Left ventricle myocardium inferior (tissue), 1 donor: Measurements from ENCODE around the gene TTYH3. TPM values are rescaled to one million over a fixed set of nuclear protein-coding genes. Genes with fewer than 3 reads are reported as not detected.

Source experiments
- DNase-seq: peaks from one replicate; pipeline ENCODE4 v3.0.0-alpha.2; 2020
- H3K27ac ChIP-seq: fragments of 200-600 bp; replicated peaks from 2 replicates; pipeline ENCODE4 v1.8.0; 2021
- H3K27me3 ChIP-seq: fragments of 200-600 bp; 2 replicates; pipeline ENCODE4 v1.8.0; 2021; ENCODE audit warnings: low read depth
- H3K36me3 ChIP-seq: fragments of 200-600 bp; 2 replicates; pipeline ENCODE4 v1.8.0; 2021
- H3K4me1 ChIP-seq: fragments of 200-600 bp; 2 replicates; pipeline ENCODE4 v1.8.0; 2021
- H3K4me3 ChIP-seq: fragments of 200-600 bp; 2 replicates; pipeline ENCODE4 v1.8.0; 2021; ENCODE audit warnings: mild to moderate bottlenecking, moderate library complexity
- H3K9me3 ChIP-seq: fragments of 200-600 bp; replicated peaks from 2 replicates; pipeline ENCODE4 v1.8.0; 2021
- intact Hi-C: fragments of 100-400 bp; cut with micrococcal nuclease; formaldehyde crosslinking; loops from one replicate; pipeline ENCODE4 v1.11.0; 2022
- total RNA-seq: library from RNA; stranded (reverse); fragmentation: NEBNext Ultra II Directional; extraction: Animal tissue kit (Norgen Biotek cat#: 25700); gene quantifications from one replicate; pipeline ENCODE4 v1.2.1, GENCODE V29; 2021
- TF ChIP-seq, protein P1 (sequence below): fragments of 200-600 bp; IDR thresholded peaks from 2 replicates; pipeline ENCODE4 v1.8.0; 2021; ENCODE audit warnings: antibody characterized with exemption, mild to moderate bottlenecking, borderline replicate concordance
- donor health status: DM: no; HTN: yes; CAD: no; lungs with severe emphysema.

Gene TTYH3
- total RNA-seq, 1 donor from 2014 or later, result 10.9 TPM

DNA sequence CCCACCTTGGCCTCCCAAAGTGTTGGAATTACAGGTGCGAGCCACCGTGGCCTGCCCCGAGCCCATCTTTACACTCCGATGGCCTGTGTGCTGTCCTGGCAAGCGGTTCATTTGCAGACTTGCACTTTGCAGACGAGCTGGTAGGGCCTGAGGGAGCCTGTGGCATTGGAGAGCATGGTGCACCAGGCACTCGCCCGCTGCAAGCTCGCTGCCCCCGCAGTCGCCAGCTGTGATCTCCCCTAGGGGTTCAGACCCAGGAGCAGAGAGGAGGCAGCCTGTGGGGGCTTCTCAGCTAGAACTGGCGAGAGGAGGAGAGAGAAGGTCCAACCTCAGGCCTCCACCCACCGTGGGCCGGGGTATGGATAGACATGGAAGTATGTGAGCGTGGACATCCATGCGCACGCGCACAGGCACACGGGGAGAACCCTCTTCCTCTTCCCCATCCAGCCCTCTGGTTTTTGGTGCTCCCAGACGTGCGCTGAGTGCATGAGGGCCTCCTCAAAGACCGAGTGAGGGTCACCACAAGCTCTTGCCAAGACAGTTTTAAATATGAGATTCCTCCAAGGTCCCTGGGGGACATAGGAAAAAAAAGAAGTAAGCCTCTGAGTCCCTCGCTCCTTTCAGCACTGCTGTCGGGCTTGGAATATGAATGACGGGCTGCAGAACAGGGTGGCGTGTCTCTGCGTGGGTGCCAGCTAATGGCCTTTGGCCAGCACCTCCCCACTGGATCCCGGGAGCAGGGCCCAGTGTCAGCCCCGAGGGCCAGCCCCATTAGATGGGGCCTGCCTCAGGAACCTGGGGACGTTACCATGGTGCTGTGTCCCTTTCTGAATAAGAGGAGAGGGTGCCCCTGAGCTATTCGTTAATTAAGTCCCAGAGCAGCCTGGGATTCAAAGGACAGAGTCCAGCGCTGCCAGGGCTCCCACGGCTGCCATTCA is 15.1 kb upstream of the TTYH3 start:
- Histone ChIP-seq H3K27ac (peak overlapping the region; percentile 7), H3K27me3 (no peaks in the 10 kb centered on the region), H3K36me3 (no peaks in the 10 kb centered on the region), H3K9me3 (no peaks in the 10 kb centered on the region), H3K4me1 (peaks cover 58% of the 10 kb centered on the region), H3K4me3 (no peak overlapping the region)
- TF ChIP-seq, protein P1, sequence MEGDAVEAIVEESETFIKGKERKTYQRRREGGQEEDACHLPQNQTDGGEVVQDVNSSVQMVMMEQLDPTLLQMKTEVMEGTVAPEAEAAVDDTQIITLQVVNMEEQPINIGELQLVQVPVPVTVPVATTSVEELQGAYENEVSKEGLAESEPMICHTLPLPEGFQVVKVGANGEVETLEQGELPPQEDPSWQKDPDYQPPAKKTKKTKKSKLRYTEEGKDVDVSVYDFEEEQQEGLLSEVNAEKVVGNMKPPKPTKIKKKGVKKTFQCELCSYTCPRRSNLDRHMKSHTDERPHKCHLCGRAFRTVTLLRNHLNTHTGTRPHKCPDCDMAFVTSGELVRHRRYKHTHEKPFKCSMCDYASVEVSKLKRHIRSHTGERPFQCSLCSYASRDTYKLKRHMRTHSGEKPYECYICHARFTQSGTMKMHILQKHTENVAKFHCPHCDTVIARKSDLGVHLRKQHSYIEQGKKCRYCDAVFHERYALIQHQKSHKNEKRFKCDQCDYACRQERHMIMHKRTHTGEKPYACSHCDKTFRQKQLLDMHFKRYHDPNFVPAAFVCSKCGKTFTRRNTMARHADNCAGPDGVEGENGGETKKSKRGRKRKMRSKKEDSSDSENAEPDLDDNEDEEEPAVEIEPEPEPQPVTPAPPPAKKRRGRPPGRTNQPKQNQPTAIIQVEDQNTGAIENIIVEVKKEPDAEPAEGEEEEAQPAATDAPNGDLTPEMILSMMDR, result no peak
- DNase-seq, result no peak
- intact Hi-C loops, result no loop called here

DNA sequence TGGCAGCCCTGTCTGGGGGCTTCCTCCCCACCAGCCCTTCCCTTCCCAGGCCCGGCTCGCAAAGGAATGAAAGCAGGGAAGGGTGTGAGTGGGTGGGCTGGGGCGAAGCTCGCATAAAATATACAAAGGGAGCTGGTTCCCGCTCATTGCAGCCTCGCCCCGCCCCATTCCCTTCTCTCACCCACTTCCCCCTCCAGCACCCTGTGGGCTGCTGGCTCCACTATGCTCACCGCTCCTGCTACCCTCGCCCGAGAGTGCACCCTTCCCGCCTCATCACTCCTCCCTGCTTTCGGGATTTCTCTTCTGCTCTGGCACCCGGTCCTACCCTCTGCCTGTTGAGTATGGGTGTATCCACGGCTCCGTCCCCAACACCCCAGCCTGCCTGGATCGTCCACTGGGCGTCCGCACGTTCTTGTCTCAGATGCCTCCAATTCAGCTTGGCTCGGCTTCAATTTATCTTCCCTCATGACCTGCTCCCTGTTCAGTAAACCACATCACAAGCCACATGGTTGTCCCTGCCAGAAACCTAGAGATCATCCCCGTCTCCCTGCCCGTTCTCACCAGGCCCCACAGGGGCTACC is 14.4 kb upstream of the TTYH3 start:
- Histone ChIP-seq H3K9me3 (no peaks in the 10 kb centered on the region), H3K4me1 (peaks cover 65% of the 10 kb centered on the region), H3K36me3 (no peaks in the 10 kb centered on the region), H3K27me3 (no peaks in the 10 kb centered on the region), H3K27ac (peak overlapping the region; percentile 7), H3K4me3 (peak overlapping the region; percentile 10)
- peak; percentile 50 for DNase-seq
- intact Hi-C loops, result no loop called here
- TF ChIP-seq, protein P1, result no peak

DNA sequence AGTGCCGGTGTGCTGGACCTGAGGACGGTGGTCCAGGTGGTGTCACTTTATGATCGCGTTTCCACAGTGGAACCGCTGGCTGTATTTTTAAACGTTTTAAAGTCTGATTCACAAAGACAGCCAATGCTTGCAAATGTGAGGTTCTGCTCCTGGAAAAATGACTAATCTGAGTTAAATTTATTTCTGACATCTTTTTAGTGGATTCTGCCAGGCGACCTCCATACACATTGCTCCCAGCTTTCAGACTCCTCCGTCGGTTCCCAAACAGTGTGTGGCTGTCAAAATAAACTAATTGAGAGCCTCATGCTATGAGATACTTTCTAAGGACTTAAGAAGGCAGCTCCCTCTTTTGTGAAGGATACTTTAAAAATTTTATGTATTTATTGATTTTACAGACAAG is 12.7 kb upstream of the TTYH3 start:
- H3K4me1 ChIP-seq, result peaks cover 67% of the 10 kb centered on the region
- TF ChIP-seq, protein P1, result no peak
- DNase-seq, result no peak
- H3K4me3 ChIP-seq, result no peak overlapping the region
- no peak overlapping the region for H3K27ac ChIP-seq
- no peaks in the 10 kb centered on the region for H3K27me3 ChIP-seq
- no peaks in the 10 kb centered on the region for H3K36me3 ChIP-seq
- H3K9me3 ChIP-seq, result no peaks in the 10 kb centered on the region
- intact Hi-C loops, result no loop called here

DNA sequence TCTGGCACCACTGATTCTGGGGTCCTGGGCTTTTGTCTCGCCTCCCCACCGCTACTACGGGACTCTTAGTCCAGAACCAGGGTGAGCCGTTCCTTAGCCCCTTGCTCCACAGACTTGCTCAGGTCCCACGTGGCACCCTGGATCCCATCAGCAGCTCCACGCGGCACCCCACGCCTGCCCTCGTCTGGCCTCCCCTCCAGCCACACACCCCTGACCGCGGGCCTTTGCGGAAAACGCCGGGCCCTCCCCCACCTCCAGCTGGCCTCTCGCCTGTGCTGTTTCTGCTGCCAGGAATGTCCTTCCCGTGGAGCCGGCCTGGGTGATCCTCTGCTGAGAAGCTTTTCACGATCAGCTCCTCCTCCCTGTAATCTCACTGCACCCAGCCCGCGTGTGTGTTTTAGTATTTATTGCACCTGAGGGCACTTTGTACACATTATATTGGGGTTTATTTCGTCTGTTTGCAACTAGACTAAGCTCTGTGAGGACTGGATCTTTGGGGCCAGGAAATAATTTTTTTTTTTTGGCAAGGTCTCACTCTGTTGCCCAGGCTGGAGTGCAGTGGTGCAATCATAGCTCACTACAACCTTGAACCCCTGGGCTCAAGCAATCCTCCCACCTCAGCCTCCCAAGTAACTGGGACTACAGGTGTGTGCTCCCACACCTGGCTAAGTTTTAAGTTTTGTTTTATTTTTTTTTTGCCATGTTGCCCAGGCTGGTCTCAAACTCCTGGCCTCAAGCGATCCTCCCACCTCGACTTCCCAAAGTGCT is 10.5 kb upstream of the TTYH3 start:
- intact Hi-C loops, result no loop called here
- Histone ChIP-seq H3K9me3 (no peaks in the 10 kb centered on the region), H3K4me3 (no peak overlapping the region), H3K27ac (no peak overlapping the region), H3K27me3 (no peaks in the 10 kb centered on the region), H3K36me3 (no peaks in the 10 kb centered on the region), H3K4me1 (peaks cover 63% of the 10 kb centered on the region)
- peak; percentile 75 for DNase-seq
- TF ChIP-seq, protein P1, result no peak

DNA sequence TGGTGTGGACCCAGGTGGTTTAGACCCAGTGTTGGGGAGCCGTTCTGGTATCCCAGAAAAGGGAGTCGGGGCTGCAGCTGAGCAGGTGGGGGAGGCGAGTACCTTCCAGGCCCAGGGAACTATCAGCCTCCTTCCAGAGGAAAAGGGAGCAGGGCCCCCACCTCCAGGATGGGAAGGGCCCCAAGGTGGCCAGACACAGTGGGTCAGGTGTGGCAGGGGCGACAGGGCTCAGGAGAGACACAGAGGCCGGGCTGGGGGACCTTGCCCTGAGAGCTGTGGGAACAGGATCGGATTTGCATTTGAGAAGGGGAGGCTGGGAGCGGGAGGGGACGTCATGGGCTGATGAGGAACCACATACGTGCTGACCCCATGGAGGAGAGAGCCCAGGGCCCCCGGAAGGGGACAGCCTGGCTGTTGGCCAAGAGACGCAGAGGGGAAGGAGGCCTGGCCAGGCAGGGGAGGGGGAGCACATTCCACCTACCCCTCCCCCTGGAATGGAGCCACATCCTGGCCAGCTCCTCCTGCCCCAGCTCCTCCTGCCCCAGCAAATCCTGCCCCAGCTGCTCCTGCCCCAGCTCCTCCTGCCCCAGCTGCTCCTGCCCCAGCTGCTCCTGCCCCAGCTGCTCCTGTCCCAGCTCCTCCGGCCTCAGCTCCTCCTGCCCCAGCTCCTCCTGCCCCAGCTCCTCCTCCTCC is 9.7 kb upstream of the TTYH3 start:
- H3K27me3 ChIP-seq, result no peaks in the 10 kb centered on the region
- DNase-seq, result no peak
- peaks cover 64% of the 10 kb centered on the region for H3K4me1 ChIP-seq
- no peak overlapping the region for H3K27ac ChIP-seq
- H3K9me3 ChIP-seq, result no peaks in the 10 kb centered on the region
- TF ChIP-seq, protein P1, result no peak
- no peaks in the 10 kb centered on the region for H3K36me3 ChIP-seq
- no peak overlapping the region for H3K4me3 ChIP-seq
- intact Hi-C loops, result no loop called here
